Measurements from ENCODE around the gene BCL11B. TPM values are rescaled to one million over a fixed set of nuclear protein-coding genes. Genes with fewer than 3 reads are reported as not detected.

BCL11B gene
- total and polyA plus RNA-seq, 9 of the 15 experiments (the other 6 are each of a cell fraction or from before 2014, with no cell fraction given) = 0.09 TPM; not detected in 8

DNA sequence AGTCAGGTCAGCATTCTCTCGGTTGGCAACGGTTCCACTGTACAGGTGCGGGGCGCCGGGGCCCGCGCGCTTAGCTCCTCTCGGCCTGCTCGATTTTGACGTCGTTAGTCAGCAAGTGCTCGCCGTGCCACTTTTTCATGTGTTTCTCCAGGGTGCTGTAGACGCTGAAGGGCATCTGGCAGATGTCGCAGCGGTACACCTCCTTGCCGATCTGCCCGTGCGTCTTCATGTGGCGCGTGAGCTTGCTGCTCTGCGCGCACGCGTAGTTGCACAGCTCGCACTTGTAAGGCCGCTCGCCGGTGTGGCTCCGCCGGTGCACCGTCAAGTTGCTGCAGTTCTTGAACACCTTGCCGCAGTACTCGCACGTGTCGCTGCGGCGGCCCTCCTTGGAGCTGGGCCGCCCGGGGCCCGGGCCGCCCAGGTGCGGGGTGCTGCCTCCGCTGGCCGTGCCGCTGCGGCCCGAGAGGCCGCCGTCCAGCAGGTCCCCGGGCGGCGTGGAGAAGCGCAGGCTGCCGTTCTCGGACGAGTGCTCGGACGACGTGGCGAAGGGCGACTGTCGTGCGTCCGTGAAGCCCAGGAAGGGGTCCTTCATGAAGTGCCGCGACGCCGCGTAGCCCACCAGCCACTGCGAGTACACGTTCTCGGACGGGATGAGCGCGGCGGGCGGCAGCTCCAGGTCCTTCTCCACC lies 97.8 kb downstream of the BCL11B start:
- H3K36me3 ChIP-seq (ENCODE audit: control insufficient read depth, insufficient read depth, low read length) = no peaks in the 10 kb centered on the region
- H3K4me1 ChIP-seq (replicated peaks in 1 of 2; ENCODE audit: control insufficient read depth in 2 of 2, insufficient read depth in 2 of 2, low read length in 2 of 2) = no peaks in the 10 kb centered on the region
- DNase-seq (ENCODE audit: extremely low read depth in 1 of 4, low spot score in 3 of 4) (no peak), FAIRE-seq (no peak), ATAC-seq (no peak)
- ChIA-PET POLR2A (no interaction called here), CTCF (ENCODE audit: low intra/inter-chr PET ratio) (no interaction called here)
- in situ Hi-C loops (cut with MboI) = no loop called here
- no peak overlapping the region for H3K4me3 ChIP-seq
- peaks cover 4 to 10% of the 10 kb centered on the region in 2 experiments; a peak in 4 of 5 replicates for H3K27me3 ChIP-seq (ENCODE audit: control insufficient read depth in 2 of 2, insufficient read depth in 2 of 2, low read length in 2 of 2)
- intact Hi-C loops (cut with micrococcal nuclease) = no loop called here
- H2AFZ ChIP-seq (ENCODE audit: low read depth, low read length) = no peak overlapping the region
- no peak for TF ChIP-seq BRD4 (IDR thresholded peaks at IDR 0.05)
- no peak overlapping the region for H3K9ac ChIP-seq (ENCODE audit: insufficient read depth in 1 of 2, low read depth in 2 of 2, low read length in 2 of 2)
- H3K4me2 ChIP-seq (ENCODE audit: insufficient read depth, low read length) = no peak overlapping the region
- no peaks in the 10 kb centered on the region for H3K9me3 ChIP-seq (replicated peaks; ENCODE audit: control insufficient read depth, insufficient read depth, low read depth, low read length)
- H3K27ac ChIP-seq (ENCODE audit: extremely low read depth, low read depth, low read length) = no peak overlapping the region
- no peaks in the 10 kb centered on the region for H3K9me1 ChIP-seq (ENCODE audit: control insufficient read depth, insufficient read depth, low read length)
- no TSS peak for BruUV-seq (replicated peaks)
- H3K79me2 ChIP-seq (ENCODE audit: control insufficient read depth, insufficient read depth, low read length) = no peaks in the 10 kb centered on the region
- no peaks in the 10 kb centered on the region for H4K20me1 ChIP-seq (replicated peaks; ENCODE audit: control insufficient read depth, insufficient read depth, low read length)
- WGBS (ENCODE audit: insufficient coverage, low coverage, missing lambda C conversion rate) = 60% methylated on average over 22 of the region's 79 CpGs

DNA sequence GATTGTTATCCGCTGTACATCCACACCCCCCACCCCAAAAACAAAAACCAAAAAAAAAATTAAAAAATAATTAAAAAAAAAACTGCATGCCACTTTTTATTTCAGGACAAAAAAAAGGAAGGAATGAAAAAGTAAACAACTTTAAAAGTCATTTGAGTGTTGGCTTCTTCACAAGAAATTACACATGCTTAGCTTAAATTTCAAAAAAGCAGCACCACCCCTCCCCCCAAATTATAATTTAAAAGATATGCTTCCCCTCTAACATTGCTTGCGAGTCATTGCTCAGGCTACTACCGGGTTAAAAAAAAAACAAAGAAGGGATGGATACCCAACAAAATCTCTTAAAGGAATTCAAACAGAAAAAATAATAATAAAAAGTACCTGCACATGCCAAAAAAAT lies 98.5 kb downstream of the BCL11B start:
- 13% methylated on average over 3 of the region's 3 CpGs for WGBS (ENCODE audit: insufficient coverage, low coverage, missing lambda C conversion rate)
- no peak overlapping the region for H3K27ac ChIP-seq (ENCODE audit: extremely low read depth, low read depth, low read length)
- no TSS peak for BruUV-seq (replicated peaks)
- H3K79me2 ChIP-seq (ENCODE audit: control insufficient read depth, insufficient read depth, low read length) = no peaks in the 10 kb centered on the region
- no peaks in the 10 kb centered on the region for H3K4me1 ChIP-seq (replicated peaks in 1 of 2; ENCODE audit: control insufficient read depth in 2 of 2, insufficient read depth in 2 of 2, low read length in 2 of 2)
- H3K4me3 ChIP-seq = no peak overlapping the region
- H3K36me3 ChIP-seq (ENCODE audit: control insufficient read depth, insufficient read depth, low read length) = no peaks in the 10 kb centered on the region
- no peaks in the 10 kb centered on the region for H3K9me3 ChIP-seq (replicated peaks; ENCODE audit: control insufficient read depth, insufficient read depth, low read depth, low read length)
- ATAC-seq = no peak
- intact Hi-C loops (cut with micrococcal nuclease) (no loop called here), in situ Hi-C loops (cut with MboI) (no loop called here)
- no peak overlapping the region for H3K4me2 ChIP-seq (ENCODE audit: insufficient read depth, low read length)
- H3K27me3 ChIP-seq (ENCODE audit: control insufficient read depth in 2 of 2, insufficient read depth in 2 of 2, low read length in 2 of 2) = peaks cover 4 to 10% of the 10 kb centered on the region in 2 experiments; a peak in 4 of 5 replicates
- H2AFZ ChIP-seq (ENCODE audit: low read depth, low read length) = no peak overlapping the region
- CTCF ChIA-PET (ENCODE audit: low intra/inter-chr PET ratio) = no interaction called here
- POLR2A ChIA-PET = no interaction called here
- H4K20me1 ChIP-seq (replicated peaks; ENCODE audit: control insufficient read depth, insufficient read depth, low read length) = no peaks in the 10 kb centered on the region
- DNase-seq (ENCODE audit: extremely low read depth in 1 of 4, low spot score in 3 of 4) = no peak
- no peaks in the 10 kb centered on the region for H3K9me1 ChIP-seq (ENCODE audit: control insufficient read depth, insufficient read depth, low read length)
- H3K9ac ChIP-seq (ENCODE audit: insufficient read depth in 1 of 2, low read depth in 2 of 2, low read length in 2 of 2) = no peak overlapping the region
- no peak for FAIRE-seq
- TF ChIP-seq MED1 (CRISPR knock-in tag; IDR thresholded peaks at IDR 0.05; ENCODE audit: borderline replicate concordance) (no peak), MNT (conservative IDR thresholded peaks at IDR 0.05) (no peak), PHF21A (IDR thresholded peaks at IDR 0.05; ENCODE audit: borderline replicate concordance, low read depth) (no peak), POLR2G (IDR thresholded peaks at IDR 0.05; ENCODE audit: low read depth, low read length) (no peak), SAFB2 (IDR thresholded peaks at IDR 0.05; ENCODE audit: borderline replicate concordance, low read depth, low read length, severe bottlenecking) (no peak), C11orf30 (IDR thresholded peaks at IDR 0.05; ENCODE audit: low read depth) (no peak), MTA2 (IDR thresholded peaks at IDR 0.05; ENCODE audit: low read depth) (no peak), RBM39 (optimal IDR thresholded peaks at IDR 0.05; ENCODE audit: low read depth, low read length) (no peak), PURB (CRISPR knock-in tag; IDR thresholded peaks at IDR 0.05; ENCODE audit: low read depth) (no peak), SMARCC2 (IDR thresholded peaks at IDR 0.05; ENCODE audit: low read depth) (no peak), ZNF431 (CRISPR knock-in tag; IDR thresholded peaks at IDR 0.05) (no peak), LARP7 (IDR thresholded peaks at IDR 0.05) (no peak), POLR3A (IDR thresholded peaks at IDR 0.05; ENCODE audit: borderline replicate concordance, extremely low read depth, insufficient read depth, insufficient read length) (no peak)
